ENCODE results near the gene SUGCT.
A peak's percentile ranks its signal among the peaks of the same experiment; 100 is the strongest.

The SUGCT gene

DNA sequence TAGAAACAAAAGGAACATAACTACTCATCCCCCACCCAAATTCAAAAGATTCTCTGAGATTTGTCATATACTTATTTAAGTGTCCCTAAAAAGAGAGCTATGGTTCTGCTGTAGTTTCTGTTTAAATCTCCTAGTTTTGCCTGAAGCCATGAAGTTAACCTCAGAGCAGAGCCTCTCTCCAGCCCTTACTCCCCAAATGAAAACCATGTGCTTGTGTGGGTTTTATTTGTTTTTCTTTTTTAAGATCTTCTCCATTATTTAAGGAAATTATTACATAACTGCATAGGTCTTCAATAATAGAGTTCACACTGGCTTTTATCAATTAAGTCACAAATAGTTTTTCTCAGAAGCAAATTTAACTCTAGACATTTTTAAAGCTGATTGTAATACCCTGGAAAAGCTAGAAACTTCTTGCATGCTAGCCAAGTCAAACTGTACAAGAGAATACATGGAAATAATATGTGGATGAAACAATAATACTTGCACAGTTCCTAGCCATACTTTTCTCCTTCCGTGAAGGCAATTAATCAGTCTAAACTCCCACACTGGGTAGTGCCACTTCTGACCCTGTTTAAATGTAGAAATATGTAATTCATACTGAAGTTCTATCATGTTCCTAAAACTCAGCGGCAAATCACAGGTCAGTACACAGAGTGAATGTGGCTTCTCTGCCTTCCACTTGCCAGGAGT, 579.7 kb downstream of the SUGCT start:
- peak; percentile 51 for DNase-seq (ENCODE audit: extremely low read depth, low read depth)
- TF ChIP-seq, protein P1, sequence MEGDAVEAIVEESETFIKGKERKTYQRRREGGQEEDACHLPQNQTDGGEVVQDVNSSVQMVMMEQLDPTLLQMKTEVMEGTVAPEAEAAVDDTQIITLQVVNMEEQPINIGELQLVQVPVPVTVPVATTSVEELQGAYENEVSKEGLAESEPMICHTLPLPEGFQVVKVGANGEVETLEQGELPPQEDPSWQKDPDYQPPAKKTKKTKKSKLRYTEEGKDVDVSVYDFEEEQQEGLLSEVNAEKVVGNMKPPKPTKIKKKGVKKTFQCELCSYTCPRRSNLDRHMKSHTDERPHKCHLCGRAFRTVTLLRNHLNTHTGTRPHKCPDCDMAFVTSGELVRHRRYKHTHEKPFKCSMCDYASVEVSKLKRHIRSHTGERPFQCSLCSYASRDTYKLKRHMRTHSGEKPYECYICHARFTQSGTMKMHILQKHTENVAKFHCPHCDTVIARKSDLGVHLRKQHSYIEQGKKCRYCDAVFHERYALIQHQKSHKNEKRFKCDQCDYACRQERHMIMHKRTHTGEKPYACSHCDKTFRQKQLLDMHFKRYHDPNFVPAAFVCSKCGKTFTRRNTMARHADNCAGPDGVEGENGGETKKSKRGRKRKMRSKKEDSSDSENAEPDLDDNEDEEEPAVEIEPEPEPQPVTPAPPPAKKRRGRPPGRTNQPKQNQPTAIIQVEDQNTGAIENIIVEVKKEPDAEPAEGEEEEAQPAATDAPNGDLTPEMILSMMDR (IDR thresholded peaks at IDR 0.05; ENCODE audit: low read depth, low read length), result no peak

DNA sequence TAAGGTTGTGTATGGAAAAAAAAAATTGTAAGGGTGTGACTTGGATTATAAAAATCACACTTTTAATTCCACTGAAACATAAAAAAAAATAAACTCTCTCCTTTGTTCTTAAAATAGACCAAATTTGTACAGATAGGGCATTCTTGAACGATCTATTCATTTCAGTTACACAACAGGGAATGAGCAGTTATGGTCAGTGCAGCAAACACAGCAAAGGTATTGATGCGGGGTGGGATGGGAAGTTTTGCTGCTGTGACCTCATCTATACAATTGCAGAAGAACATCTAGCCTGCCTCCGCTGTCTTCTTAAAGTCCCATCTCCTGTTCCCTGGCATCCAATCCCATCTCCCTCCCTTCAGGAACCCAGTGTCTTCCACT, 580.2 kb downstream of the SUGCT start:
- no peak for DNase-seq (ENCODE audit: extremely low read depth, low read depth)
- TF ChIP-seq, protein P1 (IDR thresholded peaks at IDR 0.05; ENCODE audit: low read depth, low read length), result no peak

DNA sequence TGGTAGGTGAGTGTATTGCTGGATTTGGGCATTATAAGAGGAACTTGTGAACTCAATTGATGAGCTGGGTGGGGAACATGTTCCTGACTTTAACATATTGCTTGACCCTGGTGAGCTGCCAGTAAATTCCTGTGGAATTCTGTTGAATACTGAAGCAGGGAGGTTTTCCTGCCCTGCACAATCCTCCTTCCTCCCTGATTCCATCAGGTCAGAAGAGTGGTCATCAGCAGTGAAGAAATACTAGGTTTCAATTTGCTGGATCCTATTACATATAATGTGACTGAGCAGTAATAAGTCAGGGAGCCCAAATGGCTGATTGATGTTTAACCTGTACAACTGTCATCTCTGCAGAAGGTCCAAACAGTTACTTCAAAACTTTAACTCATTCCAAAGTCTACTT, 581.2 kb downstream of the SUGCT start:
- TF ChIP-seq, protein P1 (IDR thresholded peaks at IDR 0.05; ENCODE audit: low read depth, low read length), result no peak
- DNase-seq (ENCODE audit: extremely low read depth, low read depth), result no peak

DNA sequence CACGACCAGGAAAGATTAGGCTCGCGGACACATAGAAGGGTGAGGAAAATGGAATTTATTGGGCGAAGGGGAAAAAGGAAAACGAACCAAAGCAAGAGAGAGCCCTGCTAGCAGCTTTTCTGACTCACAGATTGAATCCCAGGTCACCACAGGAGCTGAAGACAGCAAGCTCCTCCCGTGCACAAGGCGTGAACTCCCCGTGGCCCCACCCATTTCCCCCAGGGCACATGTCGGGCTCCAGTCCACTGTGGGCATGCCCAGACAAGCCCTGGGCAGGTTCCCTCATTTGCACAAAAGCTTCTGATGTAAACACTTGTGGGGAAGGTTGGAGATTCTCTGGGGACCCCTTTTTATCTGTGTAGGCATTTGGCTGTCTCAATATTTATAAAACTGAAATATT, 582.4 kb downstream of the SUGCT start:
- DNase-seq (ENCODE audit: extremely low read depth, low read depth), result peak; percentile 54
- TF ChIP-seq, protein P1 (IDR thresholded peaks at IDR 0.05; ENCODE audit: low read depth, low read length), result no peak

DNA sequence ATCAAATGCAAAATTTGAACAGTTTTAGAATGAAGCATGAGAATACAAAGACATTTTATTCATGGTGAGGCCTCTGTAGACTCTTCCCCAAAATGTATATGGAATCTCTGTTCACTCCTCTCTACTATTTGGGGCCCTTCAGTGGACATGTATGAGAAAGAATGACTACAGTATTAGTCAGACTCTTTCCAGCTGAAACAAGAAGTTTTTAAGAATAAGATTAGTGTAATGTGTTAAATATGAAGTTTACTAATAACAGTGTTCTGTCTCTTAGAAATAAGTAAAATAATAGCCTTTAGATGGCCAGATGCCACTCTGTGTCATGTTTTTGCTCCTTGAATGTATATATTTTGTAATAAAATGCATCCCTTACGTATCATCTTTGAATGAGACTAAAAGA, 585.6 kb downstream of the SUGCT start:
- TF ChIP-seq, protein P1 (IDR thresholded peaks at IDR 0.05; ENCODE audit: low read depth, low read length), result no peak
- no peak for DNase-seq (ENCODE audit: extremely low read depth, low read depth)

DNA sequence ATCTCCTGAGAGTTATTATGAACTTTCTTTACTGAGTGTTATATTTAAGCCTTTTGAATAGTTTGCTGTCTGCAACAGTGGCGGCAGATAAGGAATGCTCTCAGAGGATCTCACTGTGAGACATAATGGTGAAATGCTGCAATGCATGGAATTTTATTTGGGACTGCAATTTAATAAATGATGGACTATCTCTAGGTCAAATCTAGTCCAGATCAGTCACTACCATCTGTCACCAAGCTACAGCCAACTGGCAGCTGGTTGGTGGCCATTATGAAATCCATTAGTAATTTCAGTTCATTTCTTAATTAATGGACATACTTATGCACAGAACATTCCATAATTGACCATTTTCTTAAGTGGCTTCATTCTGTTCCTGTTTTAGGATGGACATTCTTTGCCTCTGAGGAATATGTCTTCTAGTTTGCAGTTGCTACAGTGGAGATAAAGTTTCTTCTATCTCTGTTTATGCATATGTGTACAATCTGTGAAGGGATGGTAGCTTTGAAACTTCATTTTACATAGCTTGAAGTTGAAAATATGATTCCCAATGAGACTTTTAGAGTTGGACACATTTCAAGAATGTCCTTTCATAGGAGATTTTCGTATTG, 586.6 kb downstream of the SUGCT start:
- TF ChIP-seq, protein P1 (IDR thresholded peaks at IDR 0.05; ENCODE audit: low read depth, low read length), result no peak
- DNase-seq (ENCODE audit: extremely low read depth, low read depth), result no peak

DNA sequence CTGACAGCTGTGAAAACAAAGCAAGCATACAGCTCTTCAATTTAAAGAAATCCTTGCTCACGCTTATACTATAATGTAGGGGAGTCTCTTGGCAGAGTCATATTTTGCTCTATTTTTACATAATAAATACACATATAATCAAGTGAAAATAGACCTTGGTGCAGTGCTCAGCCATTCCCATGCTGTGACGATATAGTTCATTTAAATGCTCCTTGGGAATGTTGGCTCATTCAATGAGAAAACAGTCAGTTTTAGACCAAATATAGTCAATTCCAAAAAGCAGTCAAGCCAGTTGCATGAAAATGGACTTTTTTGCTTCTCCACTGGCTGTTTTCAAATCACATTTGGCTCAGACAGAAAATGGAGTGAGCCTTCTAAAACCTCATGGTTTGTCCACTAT, 587.4 kb downstream of the SUGCT start:
- no peak for DNase-seq (ENCODE audit: extremely low read depth, low read depth)
- TF ChIP-seq, protein P1 (IDR thresholded peaks at IDR 0.05; ENCODE audit: low read depth, low read length), result no peak
